Epithelial cell of proximal tubule (primary cell): ENCODE measurements around the gene ERMAP. TPM values are rescaled to one million over a fixed set of nuclear protein-coding genes. Genes with fewer than 3 reads are reported as not detected.
A peak's percentile ranks its signal among the peaks of the same experiment; 100 is the strongest.

Source experiments
- DNase-seq: peaks from one replicate; pipeline ENCODE4 v3.0.0-alpha.2; 2011; ENCODE audit warnings: low read depth
- H3K4me3 ChIP-seq: 2 replicates; pipeline ENCODE4 v1.5.1; 2011; ENCODE audit warnings: low read depth, mild to moderate bottlenecking, low read length
- total RNA-seq: library from RNA; depleted of rRNA; stranded (reverse); fragments of >200 nt; gene quantifications from 2 replicates; pipeline ENCODE4 v1.2.3, GENCODE V29; 2015
- TF ChIP-seq, protein P1 (sequence below): conservative IDR thresholded peaks from 2 replicates; pipeline ENCODE4 v1.5.1; 2012; ENCODE audit warnings: low read depth, mild to moderate bottlenecking, low read length

ERMAP gene
- total RNA-seq, 1 donor from 2014 or later: 8.4 TPM

DNA sequence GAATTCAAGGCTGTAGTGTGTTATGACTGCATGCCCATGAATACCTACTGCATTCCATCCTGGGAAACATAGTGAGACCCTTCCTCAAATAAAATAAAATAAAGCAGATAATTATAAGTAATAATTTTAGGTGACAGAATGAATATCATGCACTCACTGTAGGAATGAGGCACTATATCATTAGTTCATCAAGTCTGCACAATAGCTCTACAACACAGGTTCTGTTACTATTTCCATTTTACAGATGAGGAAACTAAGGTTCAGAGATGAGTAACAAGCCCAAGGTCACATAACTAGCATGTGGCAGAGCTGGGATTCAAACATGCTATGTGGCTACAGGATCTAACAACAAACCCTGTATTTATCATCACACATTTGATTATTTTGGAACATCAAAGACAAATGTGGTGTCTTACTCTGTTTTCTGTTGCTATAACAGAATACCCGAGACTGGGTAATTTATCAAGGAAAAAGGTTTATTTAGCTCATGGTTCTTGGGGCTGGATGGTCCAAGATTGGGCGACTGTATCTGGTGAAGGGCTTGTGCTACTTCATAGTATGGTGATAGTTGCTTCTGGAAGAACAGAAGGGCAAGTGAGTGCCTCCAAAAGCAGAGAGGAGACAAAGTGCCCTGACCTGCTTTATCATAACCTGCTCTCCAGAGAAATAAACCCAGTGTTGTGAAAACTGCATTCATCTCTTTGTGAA is 24.7 kb downstream of the ERMAP start:
- TF ChIP-seq, protein P1, sequence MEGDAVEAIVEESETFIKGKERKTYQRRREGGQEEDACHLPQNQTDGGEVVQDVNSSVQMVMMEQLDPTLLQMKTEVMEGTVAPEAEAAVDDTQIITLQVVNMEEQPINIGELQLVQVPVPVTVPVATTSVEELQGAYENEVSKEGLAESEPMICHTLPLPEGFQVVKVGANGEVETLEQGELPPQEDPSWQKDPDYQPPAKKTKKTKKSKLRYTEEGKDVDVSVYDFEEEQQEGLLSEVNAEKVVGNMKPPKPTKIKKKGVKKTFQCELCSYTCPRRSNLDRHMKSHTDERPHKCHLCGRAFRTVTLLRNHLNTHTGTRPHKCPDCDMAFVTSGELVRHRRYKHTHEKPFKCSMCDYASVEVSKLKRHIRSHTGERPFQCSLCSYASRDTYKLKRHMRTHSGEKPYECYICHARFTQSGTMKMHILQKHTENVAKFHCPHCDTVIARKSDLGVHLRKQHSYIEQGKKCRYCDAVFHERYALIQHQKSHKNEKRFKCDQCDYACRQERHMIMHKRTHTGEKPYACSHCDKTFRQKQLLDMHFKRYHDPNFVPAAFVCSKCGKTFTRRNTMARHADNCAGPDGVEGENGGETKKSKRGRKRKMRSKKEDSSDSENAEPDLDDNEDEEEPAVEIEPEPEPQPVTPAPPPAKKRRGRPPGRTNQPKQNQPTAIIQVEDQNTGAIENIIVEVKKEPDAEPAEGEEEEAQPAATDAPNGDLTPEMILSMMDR: no peak
- H3K4me3 ChIP-seq: no peak overlapping the region
- no peak for DNase-seq

DNA sequence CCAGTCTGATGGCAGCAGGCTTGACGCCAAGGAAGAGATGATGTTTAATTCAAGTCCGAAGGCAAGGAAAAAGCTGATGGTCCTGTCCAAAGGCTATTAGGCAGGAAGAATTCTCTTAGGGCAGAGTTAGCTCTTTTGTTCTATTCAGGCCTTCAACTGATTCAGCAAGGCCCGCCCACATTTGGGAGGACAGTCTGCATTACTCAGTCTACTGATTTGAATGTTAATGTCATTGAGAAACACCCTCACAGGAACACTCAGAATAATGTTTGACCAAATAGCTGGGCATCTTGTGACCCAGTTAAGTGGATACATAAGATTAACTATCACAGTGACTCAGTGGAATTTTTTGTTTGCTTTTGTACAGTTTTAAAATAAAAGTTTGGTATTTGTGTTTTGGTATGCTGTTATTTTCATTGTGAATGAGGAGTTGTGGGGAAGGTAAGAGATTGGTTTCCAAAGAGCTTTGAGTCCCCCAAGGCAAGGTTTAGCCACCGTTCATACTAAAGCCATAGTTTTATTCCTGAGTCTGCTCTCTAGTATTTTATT is 27.7 kb downstream of the ERMAP start:
- no peak overlapping the region for H3K4me3 ChIP-seq
- TF ChIP-seq, protein P1: no peak
- peak; percentile 89 for DNase-seq

DNA sequence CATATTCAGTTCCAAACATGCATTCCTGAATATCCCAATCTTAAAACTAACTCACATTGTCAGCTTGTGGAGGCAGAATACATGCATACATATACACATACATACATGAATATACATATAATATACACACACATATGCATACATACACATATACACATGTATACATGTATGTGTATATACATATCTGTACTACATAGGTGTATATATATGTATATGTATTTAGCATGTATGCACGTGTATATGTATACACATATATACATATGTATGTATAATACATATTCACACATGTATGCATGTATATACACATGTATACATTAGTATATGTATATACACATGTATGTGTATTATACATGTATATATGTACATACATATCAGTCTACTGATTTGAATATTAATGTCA is 28.3 kb downstream of the ERMAP start:
- H3K4me3 ChIP-seq: no peak overlapping the region
- TF ChIP-seq, protein P1: no peak
- no peak for DNase-seq

DNA sequence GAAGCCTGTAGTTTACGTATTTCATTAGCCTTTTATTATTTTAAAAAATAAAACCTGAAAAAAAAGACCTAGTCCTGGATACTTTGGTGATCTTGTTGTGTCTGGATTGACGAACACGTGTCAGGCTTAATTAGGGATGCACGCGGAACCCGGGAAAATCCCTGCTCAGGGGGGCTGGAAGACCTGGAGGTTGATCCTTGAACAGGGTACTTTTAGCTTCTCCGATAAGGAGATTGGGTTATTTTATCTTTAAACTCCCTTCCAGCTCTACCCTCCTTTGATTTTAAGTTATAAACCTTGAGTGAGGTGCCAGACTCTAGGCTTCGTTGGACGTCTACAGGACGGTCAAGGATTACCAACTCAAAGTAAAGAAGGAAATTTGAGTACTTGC is 28.9 kb downstream of the ERMAP start:
- DNase-seq: no peak
- H3K4me3 ChIP-seq: peak overlapping the region; percentile 93
- TF ChIP-seq, protein P1: no peak

DNA sequence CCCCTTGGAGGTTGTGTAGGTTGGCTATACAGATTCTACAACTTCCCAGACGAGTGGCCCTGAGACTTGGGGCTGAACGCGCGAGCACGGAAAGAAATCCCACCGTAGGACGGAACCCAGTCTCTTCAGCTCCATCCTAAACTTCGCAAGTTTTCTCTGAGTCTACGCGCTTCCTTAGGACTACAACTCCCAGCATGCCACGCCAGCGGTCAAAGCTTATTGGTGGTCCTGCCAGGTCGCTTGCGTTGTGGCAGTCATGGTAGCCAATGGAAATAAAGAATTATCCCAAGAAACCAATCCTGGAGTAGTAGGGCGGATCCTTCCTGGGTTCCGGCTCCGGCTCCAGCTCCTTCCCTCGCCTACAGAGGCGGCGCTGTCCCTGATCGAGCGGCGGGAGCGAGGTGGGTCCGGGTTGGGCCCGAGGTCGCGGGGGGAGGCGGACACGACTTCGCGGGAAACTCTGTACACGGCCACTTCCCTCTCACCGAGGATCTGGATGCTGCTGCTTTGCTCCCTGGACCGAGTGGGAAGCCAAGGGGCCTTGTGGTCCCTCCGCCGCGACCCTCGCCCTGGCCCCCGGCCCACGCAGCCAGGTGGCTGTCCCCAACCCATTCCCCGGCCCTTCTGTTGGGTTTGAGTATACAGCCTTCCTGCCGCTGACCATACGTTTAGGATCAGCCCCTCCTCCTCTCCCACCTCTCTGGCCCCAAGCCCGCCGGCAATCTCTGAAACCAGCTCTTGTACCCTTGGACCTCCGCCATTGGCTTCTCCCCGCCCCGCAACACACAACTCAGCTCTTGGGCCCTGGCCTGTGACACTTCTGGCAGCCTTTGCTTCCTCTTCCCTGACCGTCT is 29.6 kb downstream of the ERMAP start, which contains the start of gene ZNF691:
Gene ZNF691, plus strand, starts transcription at position 357 of the 854 bp plus-strand sequence. CDS start 3,046 bp downstream, outside the sequence.
- TF ChIP-seq, protein P1: peak; percentile 47
- peak; percentile 91 for DNase-seq
- peak within 1 kb of the TSS; percentile 93 for H3K4me3 ChIP-seq

DNA sequence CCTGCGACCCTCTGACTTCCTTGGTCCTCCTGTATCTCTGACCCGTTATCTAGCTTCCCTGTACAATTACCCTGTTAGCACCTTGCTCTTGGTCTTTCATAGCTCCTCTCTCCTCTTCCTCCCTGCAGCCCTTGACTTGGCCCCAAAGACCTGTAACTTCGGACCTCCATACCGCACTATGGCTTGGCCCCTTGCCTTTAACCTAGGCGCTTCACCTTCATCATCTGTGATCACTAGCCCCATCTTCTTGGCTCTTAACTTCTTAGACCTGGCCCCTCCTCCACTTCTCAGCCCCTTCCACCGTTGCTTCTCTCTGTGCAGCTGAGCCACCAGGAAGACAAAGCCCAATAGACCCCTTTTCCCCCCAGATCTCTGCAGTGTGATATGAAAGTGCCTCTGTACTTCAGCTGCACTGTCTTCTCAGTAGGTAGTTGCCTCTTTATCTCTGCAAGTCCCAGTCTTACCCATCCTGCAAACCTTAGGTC is 30.2 kb downstream of the ERMAP start:
- TF ChIP-seq, protein P1: no peak
- no peak for DNase-seq
- H3K4me3 ChIP-seq: peak overlapping the region; percentile 93
